Peyer's patch (tissue), 4 donors: ENCODE results near the gene ATP10A.
"Not testable (repeated sequence)": the region's sequence is repeated elsewhere in the genome, so short reads cannot be mapped to it uniquely, and the experiment has no call there.

ENCODE experiments used
- POLR2A ChIP-seq, 2 donors: fragments of 450-650 bp; IDR thresholded peaks; one replicate each; pipeline ENCODE4 v1.5.1; 2017; ENCODE audit warnings: antibody characterized with exemption in 2 of 2, mild to moderate bottlenecking in 2 of 2, moderate library complexity in 2 of 2
- TF ChIP-seq, protein P1 (sequence below), 6 experiments: fragments of 450-650 bp in 4 of 6; fragments of 200-600 bp in 2 of 6; sonication (generic) in 1 of 6; IDR thresholded peaks; one replicate each; pipeline ENCODE4 v1.5.1; 2017 to 2019; ENCODE audit warnings: antibody characterized with exemption in 6 of 6, mild to moderate bottlenecking in 3 of 6, moderate library complexity in 1 of 6

DNA sequence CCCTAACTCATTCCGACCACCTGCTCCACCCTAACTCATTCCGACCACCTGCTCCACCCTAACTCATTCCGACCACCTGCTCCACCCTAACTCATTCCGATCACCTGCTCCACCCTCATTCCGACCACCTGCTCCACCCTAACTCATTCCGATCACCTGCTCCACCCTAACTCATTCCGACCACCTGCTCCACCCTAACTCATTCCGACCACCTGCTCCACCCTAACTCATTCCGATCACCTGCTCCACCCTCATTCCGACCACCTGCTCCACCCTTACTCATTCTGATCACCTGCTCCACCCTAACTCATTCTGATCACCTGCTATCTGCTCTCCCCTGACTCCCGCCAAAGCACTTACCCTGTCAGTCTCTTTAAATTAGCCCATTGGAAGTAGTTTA is 104.5 kb downstream of the ATP10A start:
- TF ChIP-seq, protein P1, sequence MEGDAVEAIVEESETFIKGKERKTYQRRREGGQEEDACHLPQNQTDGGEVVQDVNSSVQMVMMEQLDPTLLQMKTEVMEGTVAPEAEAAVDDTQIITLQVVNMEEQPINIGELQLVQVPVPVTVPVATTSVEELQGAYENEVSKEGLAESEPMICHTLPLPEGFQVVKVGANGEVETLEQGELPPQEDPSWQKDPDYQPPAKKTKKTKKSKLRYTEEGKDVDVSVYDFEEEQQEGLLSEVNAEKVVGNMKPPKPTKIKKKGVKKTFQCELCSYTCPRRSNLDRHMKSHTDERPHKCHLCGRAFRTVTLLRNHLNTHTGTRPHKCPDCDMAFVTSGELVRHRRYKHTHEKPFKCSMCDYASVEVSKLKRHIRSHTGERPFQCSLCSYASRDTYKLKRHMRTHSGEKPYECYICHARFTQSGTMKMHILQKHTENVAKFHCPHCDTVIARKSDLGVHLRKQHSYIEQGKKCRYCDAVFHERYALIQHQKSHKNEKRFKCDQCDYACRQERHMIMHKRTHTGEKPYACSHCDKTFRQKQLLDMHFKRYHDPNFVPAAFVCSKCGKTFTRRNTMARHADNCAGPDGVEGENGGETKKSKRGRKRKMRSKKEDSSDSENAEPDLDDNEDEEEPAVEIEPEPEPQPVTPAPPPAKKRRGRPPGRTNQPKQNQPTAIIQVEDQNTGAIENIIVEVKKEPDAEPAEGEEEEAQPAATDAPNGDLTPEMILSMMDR (IDR thresholded peaks at IDR 0.05) = not testable (repeated sequence)
- TF ChIP-seq POLR2A (IDR thresholded peaks at IDR 0.05) = not testable (repeated sequence)
